OCI-LY3 (cell line): ENCODE results near the gene RAD21L1.

Experiments
- EZH2phosphoT487 ChIP-seq: fragments of 200-600 bp; shearing (Covaris generic); IDR thresholded peaks from 2 replicates; pipeline ENCODE4 v1.6.1; 2018; ENCODE audit warnings: antibody characterized with exemption, mixed run types, low read depth
- TF ChIP-seq, protein P1 (sequence below): fragments of 200-600, 300-600 bp; sonication (generic); IDR thresholded peaks from 2 replicates; pipeline ENCODE4 v1.5.1; 2014; ENCODE audit warnings: antibody characterized with exemption, low read length, low read depth

- TF ChIP-seq, protein P1, sequence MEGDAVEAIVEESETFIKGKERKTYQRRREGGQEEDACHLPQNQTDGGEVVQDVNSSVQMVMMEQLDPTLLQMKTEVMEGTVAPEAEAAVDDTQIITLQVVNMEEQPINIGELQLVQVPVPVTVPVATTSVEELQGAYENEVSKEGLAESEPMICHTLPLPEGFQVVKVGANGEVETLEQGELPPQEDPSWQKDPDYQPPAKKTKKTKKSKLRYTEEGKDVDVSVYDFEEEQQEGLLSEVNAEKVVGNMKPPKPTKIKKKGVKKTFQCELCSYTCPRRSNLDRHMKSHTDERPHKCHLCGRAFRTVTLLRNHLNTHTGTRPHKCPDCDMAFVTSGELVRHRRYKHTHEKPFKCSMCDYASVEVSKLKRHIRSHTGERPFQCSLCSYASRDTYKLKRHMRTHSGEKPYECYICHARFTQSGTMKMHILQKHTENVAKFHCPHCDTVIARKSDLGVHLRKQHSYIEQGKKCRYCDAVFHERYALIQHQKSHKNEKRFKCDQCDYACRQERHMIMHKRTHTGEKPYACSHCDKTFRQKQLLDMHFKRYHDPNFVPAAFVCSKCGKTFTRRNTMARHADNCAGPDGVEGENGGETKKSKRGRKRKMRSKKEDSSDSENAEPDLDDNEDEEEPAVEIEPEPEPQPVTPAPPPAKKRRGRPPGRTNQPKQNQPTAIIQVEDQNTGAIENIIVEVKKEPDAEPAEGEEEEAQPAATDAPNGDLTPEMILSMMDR = no peak
- no peak for TF ChIP-seq EZH2phosphoT487
Measured at GRCh38 chr20:1206366-1207148, 19.3 kb upstream of the RAD21L1 start.
